Skeletal muscle satellite cell (primary cell): Measurements from ENCODE around the gene PHACTR2.

Source experiments
- H3K27me3 ChIP-seq: 2 replicates; pipeline ENCODE4 v1.7.0; 2013; ENCODE audit warnings: low read length; ENCODE audit not compliant: control insufficient read depth, insufficient read depth
- H3K36me3 ChIP-seq: 2 replicates; pipeline ENCODE4 v1.7.0; 2013; ENCODE audit warnings: mild to moderate bottlenecking, control low read depth, low read length; ENCODE audit not compliant: insufficient read depth
- H3K4me1 ChIP-seq: 2 replicates; pipeline ENCODE4 v1.7.0; 2013; ENCODE audit warnings: low read length; ENCODE audit not compliant: control insufficient read depth, insufficient read depth
- H3K4me2 ChIP-seq: 2 replicates; pipeline ENCODE4 v1.7.0; 2013; ENCODE audit warnings: mild to moderate bottlenecking, low read length
- H3K4me3 ChIP-seq: 2 replicates; pipeline ENCODE4 v1.7.0; 2013; ENCODE audit warnings: low read length
- H3K9ac ChIP-seq: 2 replicates; pipeline ENCODE4 v1.7.0; 2013; ENCODE audit warnings: mild to moderate bottlenecking, low read depth, low read length, moderate library complexity
- H3K9me3 ChIP-seq: replicated peaks from 2 replicates; pipeline ENCODE4 v1.7.0; 2013; ENCODE audit warnings: mild to moderate bottlenecking, control low read depth, low read length

Gene PHACTR2

DNA sequence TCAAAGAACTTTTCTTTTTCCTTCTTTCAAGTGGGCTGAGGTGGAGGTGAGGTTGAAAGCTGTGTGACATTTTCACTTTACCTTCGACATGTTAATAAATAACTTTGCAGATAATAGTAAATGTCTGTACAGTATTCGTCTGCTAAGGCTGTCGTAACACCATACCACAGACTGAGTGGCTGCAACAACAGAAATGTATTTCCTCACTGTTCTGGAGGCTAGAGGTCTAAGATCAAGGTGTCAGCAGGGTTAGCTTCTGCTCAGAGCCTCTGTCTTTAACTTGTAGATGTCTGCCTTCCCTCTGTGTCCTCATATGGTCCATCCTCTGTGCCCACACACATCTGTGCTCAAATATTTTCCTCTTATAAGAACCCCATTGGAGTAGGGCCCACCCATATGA is 14.9 kb downstream of the PHACTR2 start:
- H3K4me2 ChIP-seq = no peak overlapping the region
- H3K9me3 ChIP-seq = no peaks in the 10 kb centered on the region
- no peak overlapping the region for H3K4me3 ChIP-seq
- no peak overlapping the region for H3K9ac ChIP-seq
- H3K4me1 ChIP-seq = peaks cover 64% of the 10 kb centered on the region
- H3K27me3 ChIP-seq = no peaks in the 10 kb centered on the region
- H3K36me3 ChIP-seq = no peaks in the 10 kb centered on the region

DNA sequence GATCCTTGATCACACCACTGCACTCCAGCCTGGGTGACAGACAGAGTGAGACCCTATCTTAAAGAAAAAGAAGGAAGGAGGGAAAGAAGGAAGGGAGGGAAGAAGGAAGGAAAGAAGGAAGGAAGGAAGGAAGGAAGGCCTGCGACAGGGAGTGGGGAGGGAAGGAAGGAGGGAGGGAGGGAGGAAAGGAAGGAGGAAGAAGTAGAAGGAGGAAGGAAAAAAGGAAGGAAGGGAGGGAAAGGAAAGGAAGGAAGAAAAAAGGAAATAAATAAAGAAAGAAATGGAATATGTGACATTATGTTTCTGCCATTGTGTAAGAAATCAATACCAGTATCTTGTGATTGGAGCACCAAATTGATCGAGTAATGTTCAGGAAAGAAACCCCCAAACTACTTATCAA is 16.2 kb downstream of the PHACTR2 start:
- Histone ChIP-seq H3K9me3 (no peaks in the 10 kb centered on the region), H3K4me3 (no peak overlapping the region), H3K36me3 (no peaks in the 10 kb centered on the region), H3K4me2 (no peak overlapping the region), H3K9ac (no peak overlapping the region), H3K4me1 (peaks cover 67% of the 10 kb centered on the region), H3K27me3 (no peaks in the 10 kb centered on the region)

DNA sequence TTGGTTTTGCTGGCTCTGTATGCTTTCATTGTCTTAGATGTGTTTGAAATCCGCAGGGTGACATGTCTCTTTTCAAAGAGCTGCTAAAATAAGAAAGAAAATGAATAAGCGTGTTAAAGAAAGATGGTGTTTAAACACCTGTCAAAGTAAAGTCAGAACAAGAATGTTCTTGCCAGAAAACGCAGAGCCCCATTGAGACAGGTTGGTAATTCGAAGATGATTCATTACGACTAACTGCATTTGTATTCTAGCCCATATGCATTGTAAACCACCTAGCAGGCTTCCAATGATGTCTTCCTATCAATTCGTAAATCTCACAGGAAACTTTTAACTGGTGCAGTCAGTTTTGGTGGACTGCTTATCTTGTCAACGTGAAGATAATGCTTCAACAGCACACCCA is 16.8 kb downstream of the PHACTR2 start:
- Histone ChIP-seq H3K4me1 (peaks cover 67% of the 10 kb centered on the region), H3K4me2 (no peak overlapping the region), H3K9me3 (no peaks in the 10 kb centered on the region), H3K27me3 (no peaks in the 10 kb centered on the region), H3K4me3 (no peak overlapping the region), H3K9ac (no peak overlapping the region), H3K36me3 (no peaks in the 10 kb centered on the region)

DNA sequence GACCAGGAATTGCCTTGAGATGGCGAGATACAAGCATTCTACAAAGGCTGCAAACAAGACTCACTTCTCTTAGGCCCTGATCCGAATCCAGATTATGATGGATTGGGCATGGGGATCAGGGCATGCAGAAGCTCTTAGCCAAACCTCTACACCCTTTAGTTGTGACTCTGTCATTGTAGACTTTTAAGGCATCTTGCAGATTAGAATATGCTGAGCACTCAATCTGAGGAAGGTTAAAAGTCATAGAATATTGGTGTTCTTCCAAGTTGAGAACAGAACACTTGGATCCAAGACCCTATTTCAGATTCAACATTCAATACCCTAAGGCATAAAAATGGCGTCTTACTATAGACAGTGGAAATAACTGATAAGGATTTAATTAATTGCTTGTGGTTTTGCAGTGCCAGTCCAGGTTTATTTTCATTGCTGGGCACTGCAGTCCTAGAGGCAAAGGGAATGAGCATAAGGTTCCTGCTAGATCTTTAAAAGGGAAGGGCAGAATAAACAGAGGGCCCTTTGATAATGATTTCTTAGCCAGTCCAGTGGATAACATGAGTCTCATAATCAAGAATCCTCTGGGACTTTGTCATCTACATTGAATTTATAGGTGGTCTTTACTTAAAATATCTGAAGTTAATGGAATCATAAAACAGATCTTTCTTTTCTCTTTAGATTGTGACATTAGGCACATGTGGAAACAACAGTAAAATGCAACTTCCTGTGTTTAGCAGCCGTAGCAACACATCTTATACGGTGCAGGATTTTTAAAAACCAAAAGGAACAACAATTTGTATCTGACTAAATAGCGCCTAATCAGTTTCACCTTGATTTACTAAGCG is 17.6 kb downstream of the PHACTR2 start:
- Histone ChIP-seq H3K4me1 (peaks cover 62% of the 10 kb centered on the region), H3K9me3 (no peaks in the 10 kb centered on the region), H3K36me3 (no peaks in the 10 kb centered on the region), H3K4me2 (no peak overlapping the region), H3K27me3 (no peaks in the 10 kb centered on the region), H3K9ac (no peak overlapping the region), H3K4me3 (no peak overlapping the region)

DNA sequence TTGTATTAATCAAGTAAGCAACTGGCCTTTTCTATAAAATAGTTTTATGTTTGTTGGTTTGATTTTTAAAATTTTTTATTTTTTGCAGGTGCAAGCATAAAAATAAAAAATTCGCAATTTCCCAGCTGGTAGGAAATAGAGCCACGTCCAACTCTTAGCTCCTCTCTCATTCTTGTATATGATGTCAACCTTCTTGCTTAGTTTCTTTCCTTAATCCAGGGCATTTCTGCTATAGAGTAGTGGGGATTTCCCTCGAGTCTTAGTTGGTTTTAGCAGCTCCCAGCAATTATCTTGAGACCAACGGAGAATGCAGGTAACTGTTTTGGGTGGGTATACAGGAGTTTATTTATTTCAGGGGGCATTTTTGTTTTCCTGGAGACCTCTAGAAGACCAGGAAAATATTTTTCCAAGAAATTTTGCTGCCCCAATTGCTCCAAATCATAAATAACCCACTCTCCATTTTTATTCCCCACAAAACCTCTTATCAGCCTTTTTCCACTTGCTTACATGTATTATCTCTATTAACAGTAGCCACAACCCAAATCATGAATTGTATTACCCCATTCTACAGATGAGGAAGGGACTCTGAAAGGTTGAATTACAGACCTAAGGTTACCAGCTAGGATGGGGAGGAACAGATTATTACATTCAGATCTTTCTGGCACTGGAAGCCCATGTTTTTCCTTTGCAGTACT is 18.4 kb downstream of the PHACTR2 start:
- H3K9ac ChIP-seq = no peak overlapping the region
- no peaks in the 10 kb centered on the region for H3K36me3 ChIP-seq
- H3K4me2 ChIP-seq = no peak overlapping the region
- H3K4me3 ChIP-seq = no peak overlapping the region
- peaks cover 62% of the 10 kb centered on the region for H3K4me1 ChIP-seq
- no peaks in the 10 kb centered on the region for H3K27me3 ChIP-seq
- H3K9me3 ChIP-seq = no peaks in the 10 kb centered on the region

DNA sequence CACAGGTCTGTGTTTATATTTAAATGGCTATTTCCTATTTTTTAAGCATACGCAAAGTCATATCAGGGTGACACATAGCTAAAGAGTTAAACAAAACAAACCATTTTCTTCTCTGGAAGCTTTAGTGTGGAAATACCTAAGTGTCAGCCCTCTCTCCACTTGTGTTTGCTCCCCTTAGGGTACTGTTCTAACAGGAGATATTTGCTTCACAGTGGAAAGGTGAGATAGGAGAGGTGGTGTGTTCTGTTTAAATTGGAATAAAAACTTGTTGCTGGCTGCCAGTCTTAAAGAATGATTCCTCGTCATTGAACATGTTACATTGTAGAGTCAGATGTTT is 18.9 kb downstream of the PHACTR2 start:
- no peak overlapping the region for H3K4me3 ChIP-seq
- no peak overlapping the region for H3K4me2 ChIP-seq
- H3K27me3 ChIP-seq = no peaks in the 10 kb centered on the region
- H3K9ac ChIP-seq = no peak overlapping the region
- H3K9me3 ChIP-seq = no peaks in the 10 kb centered on the region
- no peaks in the 10 kb centered on the region for H3K36me3 ChIP-seq
- peaks cover 64% of the 10 kb centered on the region for H3K4me1 ChIP-seq

DNA sequence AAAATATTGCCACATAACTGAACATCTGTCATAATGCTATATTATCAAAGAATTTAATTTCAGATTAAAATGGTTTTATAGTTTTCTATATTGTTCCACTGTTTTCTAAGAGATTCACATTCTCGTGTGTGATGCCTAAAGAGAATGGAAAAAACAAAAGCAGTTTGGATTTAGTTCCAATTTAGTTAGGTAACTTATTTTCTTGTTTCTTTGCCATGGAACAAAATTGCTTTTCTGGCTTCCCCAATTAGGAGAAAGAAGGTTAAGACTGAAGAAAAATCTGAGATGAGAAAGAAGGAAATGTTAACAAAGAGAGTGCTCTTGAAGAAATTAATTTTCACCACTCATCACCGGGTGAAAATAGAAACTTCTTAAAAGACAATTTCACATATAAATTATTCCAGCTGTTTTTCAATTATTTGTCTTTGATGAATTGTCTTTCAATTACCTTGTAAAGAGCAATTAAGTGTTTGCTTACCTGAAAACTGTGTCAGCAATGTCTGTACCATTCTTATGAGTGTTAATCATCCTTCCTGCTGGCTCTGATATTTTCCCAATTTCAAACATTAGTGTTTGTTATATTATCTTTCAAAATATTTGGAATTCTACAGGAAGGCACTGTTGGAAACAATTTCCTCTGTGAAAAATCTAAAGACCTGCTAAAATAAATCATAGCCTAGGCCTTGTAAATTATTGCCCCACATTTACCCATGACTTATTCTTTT is 19.5 kb downstream of the PHACTR2 start:
- H3K4me1 ChIP-seq = peaks cover 60% of the 10 kb centered on the region
- H3K4me3 ChIP-seq = no peak overlapping the region
- H3K9me3 ChIP-seq = no peaks in the 10 kb centered on the region
- H3K27me3 ChIP-seq = no peaks in the 10 kb centered on the region
- H3K9ac ChIP-seq = no peak overlapping the region
- H3K36me3 ChIP-seq = no peaks in the 10 kb centered on the region
- H3K4me2 ChIP-seq = peak overlapping the region; percentile 9

DNA sequence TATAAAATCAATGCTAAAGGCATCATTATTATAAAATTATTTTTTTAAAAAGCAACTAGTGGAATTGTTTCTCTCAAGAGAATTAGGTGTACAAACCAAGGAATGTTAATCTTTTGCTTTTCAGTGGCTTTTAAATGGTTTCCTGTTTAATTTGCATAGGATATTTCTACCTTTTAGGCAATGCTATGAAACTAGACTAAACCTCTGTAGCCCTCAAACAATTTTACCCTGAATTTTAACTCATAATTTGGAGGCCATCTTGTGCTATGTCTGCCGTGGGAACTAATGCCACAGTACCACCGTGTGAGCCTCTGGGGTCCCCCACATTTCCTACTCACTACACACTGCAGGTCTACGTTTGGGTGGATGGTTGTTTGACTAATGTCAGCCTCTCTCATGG is 20.6 kb downstream of the PHACTR2 start:
- H3K4me2 ChIP-seq = no peak overlapping the region
- H3K4me1 ChIP-seq = peaks cover 59% of the 10 kb centered on the region
- H3K9me3 ChIP-seq = no peaks in the 10 kb centered on the region
- no peaks in the 10 kb centered on the region for H3K36me3 ChIP-seq
- H3K9ac ChIP-seq = no peak overlapping the region
- H3K4me3 ChIP-seq = no peak overlapping the region
- H3K27me3 ChIP-seq = no peaks in the 10 kb centered on the region

DNA sequence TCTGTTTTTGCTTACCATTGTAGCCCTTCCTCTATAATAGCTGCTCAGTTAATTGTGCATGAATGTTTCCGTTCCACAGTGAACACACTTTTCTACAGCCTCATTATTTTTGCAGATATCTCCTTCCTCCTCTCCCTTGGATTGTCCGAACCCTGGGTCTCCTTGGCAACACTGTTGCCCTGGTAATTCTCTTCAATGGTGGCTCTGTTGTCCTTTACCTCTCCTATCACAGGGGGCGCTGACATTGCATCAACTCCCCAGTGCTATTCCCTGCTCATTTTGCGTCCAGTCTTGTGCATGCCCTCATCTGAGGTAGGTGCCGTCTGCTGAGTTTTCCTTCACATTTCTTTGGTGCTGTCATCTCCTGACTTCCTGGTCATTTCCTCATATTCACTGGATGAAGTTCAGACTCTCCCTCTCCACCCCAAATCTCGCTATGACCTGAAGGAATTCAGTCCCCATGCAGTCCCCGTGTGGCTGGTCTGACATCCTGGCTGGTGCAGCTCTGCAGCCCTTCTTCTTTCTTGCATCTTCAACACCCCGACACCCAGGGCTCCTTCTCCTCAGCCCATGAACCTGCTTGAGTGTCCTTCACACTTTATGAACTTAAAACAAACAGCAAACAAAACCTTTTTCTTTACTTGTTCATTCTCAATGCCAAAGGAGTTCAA is 21.1 kb downstream of the PHACTR2 start:
- H3K27me3 ChIP-seq = no peaks in the 10 kb centered on the region
- H3K4me1 ChIP-seq = peaks cover 59% of the 10 kb centered on the region
- H3K4me2 ChIP-seq = no peak overlapping the region
- no peak overlapping the region for H3K9ac ChIP-seq
- H3K4me3 ChIP-seq = no peak overlapping the region
- no peaks in the 10 kb centered on the region for H3K36me3 ChIP-seq
- no peaks in the 10 kb centered on the region for H3K9me3 ChIP-seq

DNA sequence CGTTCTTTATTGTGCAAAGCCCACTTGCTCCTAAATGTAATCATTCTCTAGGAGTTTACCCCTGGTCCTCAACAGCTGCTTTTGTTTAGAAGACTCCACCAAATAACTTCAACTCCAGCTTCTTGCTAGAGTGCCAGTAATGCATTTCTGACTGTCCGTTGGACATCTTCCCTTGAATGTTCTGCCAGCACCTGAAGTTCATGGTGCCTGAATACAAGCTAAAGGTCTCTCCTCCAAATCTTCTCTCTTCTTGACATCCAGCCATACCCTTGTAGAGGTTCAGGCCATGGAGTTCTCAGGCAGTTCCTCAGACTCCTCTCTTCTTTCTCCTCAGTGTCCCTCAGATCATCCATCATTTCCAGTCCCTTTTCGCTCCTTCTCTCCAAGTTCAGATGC is 21.7 kb downstream of the PHACTR2 start:
- H3K9ac ChIP-seq = no peak overlapping the region
- peaks cover 55% of the 10 kb centered on the region for H3K4me1 ChIP-seq
- H3K9me3 ChIP-seq = no peaks in the 10 kb centered on the region
- no peaks in the 10 kb centered on the region for H3K27me3 ChIP-seq
- H3K36me3 ChIP-seq = no peaks in the 10 kb centered on the region
- no peak overlapping the region for H3K4me2 ChIP-seq
- no peak overlapping the region for H3K4me3 ChIP-seq

DNA sequence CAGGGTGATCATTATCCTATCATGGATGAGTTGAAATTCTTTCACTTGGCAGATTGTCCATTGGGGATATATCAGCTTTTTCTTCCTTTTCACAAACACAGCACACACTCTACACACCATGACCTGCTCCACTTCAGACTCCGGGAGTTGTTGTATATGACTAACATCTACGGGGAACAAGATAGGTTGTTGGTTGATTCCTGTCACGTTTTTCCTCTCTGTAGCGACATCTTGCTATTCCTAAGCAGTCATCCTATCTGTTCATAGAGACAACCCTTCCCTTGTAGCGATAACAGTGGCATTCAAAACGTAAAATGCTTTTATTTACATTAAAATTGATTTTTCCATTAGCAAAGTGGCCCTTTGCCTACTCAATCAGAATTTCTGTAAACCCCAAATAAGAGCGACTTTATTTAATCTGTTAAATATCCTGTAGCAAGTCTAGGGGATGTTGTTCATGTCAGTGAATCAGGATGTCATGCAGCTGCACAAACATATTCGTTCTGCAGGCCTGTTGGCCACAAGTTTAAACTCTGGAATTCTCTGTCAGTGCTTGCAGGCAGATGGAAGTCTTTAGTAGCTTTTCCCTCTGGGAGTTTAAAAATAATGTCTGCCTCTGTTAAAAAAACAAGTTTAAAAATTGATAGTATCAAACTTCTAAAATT is 23.1 kb downstream of the PHACTR2 start:
- H3K9ac ChIP-seq = peak overlapping the region; percentile 51
- H3K36me3 ChIP-seq = no peaks in the 10 kb centered on the region
- no peaks in the 10 kb centered on the region for H3K27me3 ChIP-seq
- H3K4me1 ChIP-seq = peaks cover 43% of the 10 kb centered on the region
- peak overlapping the region; percentile 72 for H3K4me2 ChIP-seq
- H3K4me3 ChIP-seq = peak overlapping the region; percentile 53
- H3K9me3 ChIP-seq = no peaks in the 10 kb centered on the region
